OCI-LY3 (cell line): ENCODE measurements around the gene OPCML.

Experiments
- CTCF ChIP-seq: fragments of 200-600, 300-600 bp; sonication (generic); IDR thresholded peaks from 2 replicates; pipeline ENCODE4 v1.5.1; 2014; ENCODE audit warnings: antibody characterized with exemption, low read length, low read depth
- EZH2phosphoT487 ChIP-seq: fragments of 200-600 bp; shearing (Covaris generic); IDR thresholded peaks from 2 replicates; pipeline ENCODE4 v1.6.1; 2018; ENCODE audit warnings: antibody characterized with exemption, mixed run types, low read depth

GRCh38 chr11:132447761-132448160 is 1084.5 kb downstream of the OPCML start:
- TF ChIP-seq CTCF: no peak
- no peak for TF ChIP-seq EZH2phosphoT487
